Umbilical cord (tissue), 2 donors: ENCODE results near the gene RGL1. TPM values are rescaled to one million over a fixed set of nuclear protein-coding genes. Genes with fewer than 3 reads are reported as not detected.
"Not testable (repeated sequence)": the region's sequence is repeated elsewhere in the genome, so short reads cannot be mapped to it uniquely, and the experiment has no call there.

Source experiments
- DNase-seq: peaks from one replicate; pipeline ENCODE4 v3.0.0-alpha.2; 2015; ENCODE audit warnings: low spot score
- total RNA-seq: library from RNA; depleted of rRNA; stranded (reverse); fragments of >200 nt; gene quantifications from one replicate; pipeline ENCODE4 v1.2.3, GENCODE V29; 2014; ENCODE audit warnings: low replicate concordance; ENCODE audit not compliant: insufficient read depth

RGL1 gene
- total RNA-seq, 1 donor from 2014 or later = 30.8 TPM

DNA sequence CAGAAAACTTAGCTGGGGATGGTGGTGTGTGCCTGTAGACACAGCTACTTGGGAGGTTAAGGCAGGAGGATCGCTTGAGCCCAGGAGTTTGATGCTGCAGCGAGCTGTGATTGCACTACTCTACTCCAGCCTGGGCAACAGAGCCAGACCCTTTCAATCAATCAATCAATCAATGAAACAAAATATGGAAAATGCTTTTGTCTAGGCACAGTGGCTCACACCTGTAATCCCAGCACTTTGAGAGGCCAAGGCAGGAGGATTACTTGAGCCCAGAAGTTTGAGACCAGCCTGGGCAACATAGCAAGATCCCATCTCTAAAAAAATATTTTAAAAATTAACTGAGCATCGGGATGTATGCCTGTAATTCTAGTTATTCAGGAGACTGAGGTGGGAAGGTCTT, 19.0 kb upstream of the RGL1 start:
- not testable (repeated sequence) for DNase-seq

DNA sequence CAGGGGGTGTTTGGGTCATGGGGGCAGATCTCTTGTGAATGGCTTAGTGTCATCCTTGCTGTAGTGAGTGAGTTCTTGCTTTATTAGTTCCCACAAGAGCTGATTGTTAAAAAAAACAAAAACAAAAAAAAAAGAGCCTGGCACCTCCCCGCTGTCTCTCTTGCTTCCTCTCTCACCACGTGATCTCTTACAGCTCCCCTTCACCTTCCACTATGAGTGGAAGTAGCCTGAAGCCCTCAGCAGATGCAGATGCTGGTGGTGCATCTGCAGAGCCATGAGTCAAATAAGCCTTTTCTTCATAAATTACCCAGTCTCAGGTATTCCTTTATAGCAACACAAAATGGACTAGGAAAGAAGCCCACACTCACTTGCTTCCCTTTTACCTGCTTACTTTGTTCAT, 17.2 kb upstream of the RGL1 start:
- no peak for DNase-seq

DNA sequence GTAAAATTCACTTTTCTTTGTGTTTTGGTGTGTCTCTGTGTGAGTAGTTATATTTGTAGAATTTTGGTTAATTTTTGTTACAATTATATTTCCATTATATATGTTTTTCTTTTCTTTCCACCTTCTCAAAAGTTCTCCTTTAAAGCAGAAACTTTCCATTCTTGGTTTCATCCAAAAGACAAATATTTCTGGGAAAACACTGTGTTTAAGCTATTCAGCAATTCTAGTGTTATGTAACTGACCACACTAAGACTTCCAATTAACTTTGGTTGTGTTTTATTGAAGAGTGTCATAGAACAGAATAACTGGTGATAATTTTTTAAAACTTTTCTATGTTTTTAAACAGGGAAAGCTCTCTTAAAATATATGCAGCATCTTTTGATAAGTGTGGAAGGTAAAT, 13.6 kb upstream of the RGL1 start:
- no peak for DNase-seq

DNA sequence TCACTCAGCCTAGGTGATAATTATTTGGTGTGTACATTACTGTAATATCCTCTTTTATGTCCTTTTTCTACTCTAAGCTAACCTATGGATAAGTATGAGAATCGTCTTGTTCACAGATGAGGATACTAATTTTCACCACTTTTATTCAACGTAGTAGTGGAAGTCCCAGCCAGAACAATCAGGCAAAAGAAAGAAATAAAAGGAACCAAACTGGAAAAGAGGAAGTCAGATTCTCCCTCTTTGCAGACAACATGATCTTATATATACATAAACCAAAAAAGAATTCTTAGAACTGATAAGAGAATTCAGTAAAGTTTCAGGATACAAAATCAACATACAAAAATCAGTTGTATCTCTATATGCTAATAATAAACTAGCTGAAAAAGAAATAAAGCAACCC, 12.6 kb upstream of the RGL1 start:
- no peak for DNase-seq

DNA sequence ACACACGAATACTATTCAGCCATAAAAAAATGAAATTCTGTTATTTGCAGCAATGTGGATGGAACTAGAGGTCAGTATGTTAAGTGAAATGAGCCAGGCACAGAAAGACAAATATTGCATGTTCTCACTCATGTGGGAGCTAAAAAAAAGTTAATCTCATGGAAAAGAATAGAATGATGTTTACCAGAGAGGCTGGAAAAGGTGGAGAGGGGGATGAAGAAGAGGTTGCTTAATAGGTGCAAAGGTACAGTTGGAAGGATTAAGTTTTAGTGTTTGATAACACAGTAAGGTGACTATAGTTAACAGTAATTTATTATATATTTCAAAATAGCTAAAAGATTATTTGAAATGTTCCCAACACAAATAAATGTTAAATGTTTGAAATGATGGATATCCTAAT, 10.8 kb upstream of the RGL1 start:
- no peak for DNase-seq

DNA sequence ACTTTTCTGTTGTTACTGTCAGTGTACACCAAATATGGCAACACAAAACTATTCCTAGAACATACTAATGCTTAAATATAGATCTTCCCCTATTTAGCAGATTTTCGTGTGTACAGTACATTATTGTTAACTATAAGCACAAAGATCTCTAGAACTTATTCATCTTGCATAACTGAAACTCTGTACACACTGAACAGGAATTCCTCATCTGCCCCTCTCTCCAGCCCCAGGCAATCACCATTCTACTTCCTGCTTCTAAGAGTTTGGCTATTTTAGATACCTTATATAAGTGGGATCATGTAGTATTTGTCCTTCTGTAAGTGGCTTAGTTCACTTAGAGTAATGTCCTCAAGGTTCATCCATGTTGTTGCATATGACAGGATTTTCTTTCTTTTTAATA, 4.5 kb upstream of the RGL1 start:
- DNase-seq = no peak

DNA sequence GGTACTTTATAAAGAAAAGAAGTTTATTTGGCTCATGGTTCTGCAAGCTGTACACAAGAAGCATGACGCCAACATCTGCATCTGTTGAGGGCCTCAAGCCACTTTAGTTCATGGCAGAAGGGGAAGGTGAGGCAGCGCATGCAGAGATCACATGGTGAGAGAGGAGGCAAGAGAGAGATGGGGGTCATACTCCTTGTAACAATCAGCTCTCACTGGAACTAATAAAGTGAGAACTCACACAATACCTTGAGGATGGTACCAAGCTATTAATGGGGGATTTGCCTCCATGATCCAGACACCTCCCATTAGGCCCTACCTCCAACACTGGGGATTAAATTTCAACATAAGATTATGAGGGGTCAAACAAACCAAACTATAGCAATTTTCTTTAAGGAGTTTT, 3.3 kb upstream of the RGL1 start:
- no peak for DNase-seq

DNA sequence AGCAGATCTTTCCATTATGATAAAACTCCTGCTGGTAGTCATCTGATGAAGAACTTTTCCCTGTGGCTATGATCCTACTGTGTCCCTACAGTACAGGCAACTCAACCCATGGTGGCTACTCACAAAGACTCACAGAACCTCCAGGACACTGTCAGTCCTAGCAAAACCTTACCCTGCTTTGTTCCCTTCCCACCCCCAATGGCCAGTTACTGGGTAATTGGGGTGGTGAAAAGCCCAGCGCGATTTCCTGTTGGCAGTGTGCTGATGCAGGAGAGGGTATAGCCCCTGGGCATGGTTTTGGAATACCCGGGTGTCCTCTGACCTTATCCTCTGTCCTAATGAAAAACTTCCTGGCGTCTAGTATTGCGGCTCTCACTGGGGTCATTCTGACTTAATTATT, 533 bp upstream of the RGL1 start:
- no peak for DNase-seq

DNA sequence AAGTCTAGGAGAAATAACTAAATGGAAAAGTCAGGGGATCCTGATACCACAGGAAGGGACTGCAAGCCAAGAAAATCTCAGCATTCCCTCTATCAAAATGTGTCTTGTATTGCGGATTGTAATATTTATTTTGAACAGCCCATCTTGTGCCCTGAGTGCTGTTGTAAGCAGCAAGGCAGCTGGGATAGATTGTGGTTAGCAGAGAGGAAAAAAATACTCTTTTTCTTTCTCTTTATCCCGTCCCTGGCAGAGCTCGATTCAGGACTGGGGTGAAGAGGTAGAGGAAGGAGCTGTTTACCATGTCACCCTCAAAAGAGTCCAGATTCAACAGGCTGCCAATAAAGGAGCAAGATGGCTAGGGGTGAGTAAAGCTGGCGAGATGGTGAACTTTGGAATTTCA, 1.2 kb downstream of the RGL1 start:
- DNase-seq = no peak

DNA sequence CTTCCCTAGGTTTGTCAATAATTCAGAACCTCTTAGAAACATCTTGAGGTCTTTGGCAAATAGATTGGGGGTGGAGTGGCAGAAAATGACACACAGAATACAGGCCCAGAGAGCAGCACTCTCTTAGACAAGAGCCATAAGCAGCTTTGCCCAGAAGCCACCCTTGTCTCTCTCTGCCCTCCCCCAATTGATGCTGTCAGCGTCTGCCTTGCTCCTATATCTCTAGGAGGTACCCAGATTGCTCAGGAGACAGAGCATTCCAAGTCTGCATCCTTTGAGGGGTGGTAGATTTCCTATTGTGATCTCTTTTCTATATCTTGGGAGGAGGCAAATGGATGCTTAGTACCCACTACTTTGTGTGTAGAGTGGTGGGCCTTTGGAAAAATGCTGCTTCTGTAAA, 1.8 kb downstream of the RGL1 start:
- DNase-seq = no peak

DNA sequence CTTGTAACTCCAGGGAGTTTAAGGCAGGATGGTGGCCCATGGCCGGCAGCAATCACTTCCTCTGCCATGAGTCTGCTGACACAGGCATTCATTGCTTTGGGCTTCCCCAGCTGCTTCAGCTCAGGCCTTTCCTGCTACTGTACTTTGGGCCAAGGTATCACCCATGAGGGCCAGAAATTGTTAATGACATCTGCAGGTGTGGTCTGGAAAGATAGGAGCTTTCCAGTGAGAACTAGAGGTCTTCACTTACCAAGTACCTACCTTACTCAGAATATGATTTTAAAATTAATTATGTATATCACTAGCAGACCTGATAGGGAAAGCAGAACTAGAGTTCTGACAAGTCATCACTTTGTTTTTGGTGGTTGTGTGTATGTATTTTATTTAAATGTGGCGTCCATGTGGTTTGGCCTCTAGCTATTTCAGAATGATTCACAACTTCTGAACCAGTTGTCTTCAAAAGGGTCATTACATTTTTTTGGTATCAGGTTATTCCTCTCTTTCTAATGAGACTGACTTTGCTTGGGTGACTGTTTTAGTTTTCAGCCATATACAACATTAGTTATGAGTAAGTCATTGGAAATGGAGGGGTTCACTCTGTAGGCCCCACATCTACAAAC, 2.7 kb downstream of the RGL1 start:
- DNase-seq = no peak

DNA sequence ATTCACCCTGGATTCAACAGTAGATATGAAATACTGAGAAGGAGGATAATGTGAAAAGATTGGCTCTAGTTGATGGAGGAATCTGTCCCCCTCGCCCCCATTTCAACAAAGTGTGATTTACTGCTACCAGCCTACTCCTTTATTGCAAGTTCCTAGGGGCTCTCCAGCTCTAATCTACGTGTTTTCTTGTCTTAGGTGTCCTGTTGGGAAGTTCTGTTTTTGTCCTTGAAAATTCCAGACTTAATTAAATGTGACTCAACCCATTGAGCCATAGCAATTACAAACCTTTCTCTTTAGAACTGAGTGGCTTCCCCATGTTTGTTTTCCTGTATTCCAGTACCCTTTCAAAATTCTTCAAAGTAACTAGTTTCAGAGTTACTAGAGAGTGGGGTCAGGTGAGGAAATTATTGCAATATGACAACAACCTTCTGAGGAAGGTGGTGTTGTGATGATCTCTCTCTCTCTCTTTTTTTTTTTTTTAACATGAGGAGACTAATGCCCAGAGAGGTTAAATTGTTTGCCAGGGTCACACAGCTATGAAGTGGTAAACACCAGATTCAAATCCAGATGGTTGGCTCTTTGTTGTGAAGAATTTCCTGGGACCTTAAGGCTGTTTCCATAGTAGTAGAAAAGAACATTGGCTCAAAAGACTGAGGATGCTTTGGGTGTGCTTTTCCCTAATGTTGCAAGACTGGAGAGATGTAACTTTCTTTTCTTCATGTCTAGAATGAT, 3.5 kb downstream of the RGL1 start:
- no peak for DNase-seq

DNA sequence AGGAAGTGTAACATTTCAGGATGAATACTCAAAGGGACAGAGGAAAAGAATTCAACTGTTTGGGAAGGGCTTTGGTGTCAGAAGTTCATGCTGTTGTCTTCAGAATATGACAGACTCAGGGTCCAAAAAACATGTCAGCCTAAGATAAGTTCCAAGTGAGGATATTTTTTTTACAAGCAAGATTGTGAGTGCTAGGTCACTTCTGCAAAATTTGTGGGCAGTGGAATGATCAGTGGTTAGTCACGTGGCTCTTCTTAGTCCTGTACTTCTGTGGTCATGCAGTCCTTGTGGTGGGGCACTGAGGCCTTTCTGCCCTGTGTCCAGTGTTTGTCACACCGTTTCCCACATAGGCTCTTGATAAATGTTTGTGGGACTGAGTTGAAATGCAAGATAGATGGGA, 5.2 kb downstream of the RGL1 start:
- DNase-seq = no peak

DNA sequence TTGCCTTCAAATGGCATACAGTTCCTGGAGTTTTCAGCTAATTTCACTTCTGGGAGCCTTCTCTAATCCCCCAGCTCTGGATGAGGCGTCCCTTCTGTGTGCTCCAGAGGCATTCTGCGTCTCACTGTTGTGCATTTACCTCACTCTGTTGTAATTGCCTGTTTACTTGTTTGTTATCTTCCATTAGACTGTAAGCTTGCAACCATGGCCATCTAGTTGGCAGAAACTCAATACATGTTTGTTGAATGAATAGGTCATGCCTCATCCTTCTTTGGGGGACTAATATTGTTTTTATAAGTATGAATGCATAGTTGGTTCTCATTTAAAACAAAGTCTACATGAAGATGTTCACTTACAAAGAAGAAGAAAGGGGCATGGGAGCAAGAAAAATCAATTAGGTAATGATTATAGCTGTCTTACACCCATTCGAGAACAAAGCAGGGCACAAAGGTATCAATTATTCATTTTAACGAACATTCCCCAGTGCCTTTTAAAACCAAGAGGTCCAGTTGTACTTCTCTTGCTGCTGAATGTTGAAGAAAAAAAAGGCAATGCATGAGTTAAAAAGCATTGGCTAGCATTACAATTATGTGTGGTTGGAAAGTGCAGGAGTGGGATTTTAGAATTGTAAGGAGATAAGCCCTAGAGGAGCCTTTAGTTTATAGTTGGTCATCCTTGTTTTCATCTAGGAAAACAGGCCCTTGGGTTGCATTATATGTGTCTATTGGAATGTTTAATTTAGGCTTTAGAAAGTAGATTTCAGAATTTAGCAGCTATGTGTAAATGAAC, 6.0 kb downstream of the RGL1 start:
- DNase-seq = no peak

DNA sequence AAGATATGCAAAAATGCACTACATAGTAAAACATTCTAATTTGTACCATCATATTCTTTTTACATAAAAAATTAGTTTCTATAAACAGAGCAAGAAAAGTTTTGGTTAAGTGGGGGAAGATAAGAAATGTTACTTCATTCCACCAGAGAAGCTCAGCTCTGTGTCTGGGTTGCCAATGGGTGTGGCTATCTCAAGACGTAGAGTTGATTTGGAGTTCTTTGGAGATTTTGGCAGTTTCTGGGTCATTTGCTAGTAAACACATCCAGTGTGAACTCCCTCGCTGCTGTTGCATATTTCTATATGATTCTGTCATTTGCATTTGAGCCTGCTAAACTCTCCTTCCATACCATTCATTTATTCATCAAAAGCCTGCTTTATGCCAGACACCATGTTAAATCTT, 7.2 kb downstream of the RGL1 start:
- DNase-seq = no peak

DNA sequence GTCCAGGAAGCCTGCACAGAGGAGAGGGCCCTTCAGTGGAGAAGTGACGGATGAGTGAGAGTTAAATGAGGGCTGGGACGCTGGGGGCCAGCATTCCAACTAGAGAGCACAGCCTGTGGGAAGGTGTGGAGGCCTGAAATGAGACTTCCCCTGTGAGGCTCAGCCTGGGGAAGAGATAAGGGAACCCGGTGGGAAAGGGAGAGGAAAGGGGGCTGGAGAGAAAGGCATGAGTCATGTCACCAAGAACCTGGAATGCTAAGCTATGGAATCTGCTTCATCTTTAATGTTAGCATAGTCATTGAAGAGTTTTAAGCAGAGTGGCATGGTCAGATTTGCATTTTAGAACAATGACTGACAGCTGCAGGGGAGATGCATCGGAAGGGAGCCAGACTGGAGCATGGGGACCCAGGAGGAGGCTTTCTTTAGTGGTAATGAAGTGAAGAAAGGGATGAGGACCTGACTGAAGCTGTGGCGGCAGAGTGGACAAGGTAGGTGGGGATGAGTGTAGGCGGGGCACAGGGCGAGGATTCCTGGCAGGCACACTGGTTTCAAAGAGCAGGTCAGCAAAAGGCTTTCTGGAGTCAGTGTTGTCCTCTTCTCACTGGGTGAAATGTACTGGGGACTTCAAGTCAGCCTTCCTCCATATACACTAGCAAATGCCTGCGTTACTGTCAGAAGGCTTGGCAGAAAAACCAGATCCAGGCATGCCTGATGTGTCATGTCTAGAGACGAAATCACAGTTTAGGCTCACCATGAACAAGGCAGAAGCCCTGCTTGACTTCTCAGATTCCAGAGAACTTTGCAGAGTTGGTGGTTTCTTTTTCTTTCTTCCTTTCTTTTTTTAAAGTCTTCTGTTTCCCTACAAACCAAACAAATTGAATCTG, 8.0 kb downstream of the RGL1 start:
- peak; percentile 81 for DNase-seq

DNA sequence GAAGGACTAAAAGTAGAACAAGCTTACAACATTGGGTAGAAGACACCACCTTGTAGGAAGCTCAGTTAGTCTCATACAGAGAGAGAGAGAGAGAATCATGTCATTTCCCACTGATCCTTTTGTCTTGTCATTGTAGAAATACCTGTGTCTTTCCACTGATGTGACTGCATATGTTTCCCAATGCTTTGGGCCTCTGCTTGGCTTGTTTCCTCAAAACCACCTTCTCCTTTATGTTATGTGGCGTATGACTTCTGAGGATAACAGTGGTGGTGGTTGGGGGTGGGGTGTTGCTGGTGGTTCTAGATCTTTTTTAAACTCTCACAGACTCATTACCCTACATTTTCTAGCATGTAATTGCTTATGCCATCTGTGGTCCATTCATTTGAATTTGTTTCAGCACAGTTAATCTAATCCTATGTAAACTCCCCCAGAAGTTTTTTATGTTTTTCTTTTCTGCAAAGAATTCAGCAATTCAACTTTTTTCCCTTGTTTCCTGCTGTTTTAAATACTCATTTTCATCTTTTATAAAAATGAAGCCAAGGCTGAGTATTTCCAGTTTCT, 9.3 kb downstream of the RGL1 start:
- DNase-seq = no peak

DNA sequence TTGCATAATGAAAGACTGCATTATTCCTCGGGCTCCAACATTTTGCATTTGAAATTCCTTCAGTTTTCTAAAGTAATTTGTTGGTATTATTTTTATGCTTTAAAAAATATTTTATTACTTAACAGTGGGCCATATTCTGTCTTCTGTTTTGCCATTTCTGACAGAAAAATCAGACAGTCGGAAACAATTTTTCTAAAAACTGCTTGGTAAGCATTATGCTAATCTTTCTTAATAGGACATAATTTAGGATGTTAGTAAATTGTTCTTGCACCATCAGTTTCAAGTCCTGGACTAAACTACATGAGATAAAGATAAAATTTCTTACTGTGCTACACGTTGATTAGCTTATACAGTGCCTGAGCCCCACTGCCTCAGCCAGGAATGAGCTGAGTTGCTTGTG, 11.2 kb downstream of the RGL1 start:
- DNase-seq = no peak

DNA sequence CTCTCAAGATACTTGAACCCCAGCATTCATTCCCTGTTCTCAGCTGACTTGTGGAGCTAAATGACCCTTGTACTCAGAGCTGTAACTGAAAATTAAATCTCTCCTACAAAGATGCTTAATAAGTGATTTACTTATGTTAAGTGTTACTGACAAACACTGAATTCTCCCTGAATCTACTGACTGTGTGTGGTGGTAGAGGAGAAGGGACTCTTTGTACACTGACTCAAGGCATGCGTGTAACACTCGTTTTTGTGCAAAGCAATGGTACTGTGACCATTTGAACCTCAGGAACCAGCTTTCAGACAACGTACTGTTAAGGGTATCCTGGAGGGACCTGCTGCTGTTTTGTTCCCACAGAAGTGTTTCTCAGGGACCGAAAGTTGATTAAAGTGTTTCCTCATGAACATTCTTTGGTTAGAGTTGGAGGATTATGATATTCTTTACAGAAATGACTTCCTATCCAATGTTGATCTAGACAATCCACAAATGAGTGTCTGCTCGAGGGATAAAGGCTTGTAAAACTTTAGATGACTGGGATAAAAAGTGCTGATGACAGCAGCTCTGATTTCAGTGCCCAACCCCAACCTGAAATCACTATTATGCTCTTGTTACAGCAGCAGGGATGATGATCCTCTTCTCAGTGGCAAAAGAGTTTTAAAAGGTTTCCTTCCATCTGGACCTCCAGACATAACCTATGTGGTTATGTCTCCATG, 12.8 kb downstream of the RGL1 start:
- no peak for DNase-seq

DNA sequence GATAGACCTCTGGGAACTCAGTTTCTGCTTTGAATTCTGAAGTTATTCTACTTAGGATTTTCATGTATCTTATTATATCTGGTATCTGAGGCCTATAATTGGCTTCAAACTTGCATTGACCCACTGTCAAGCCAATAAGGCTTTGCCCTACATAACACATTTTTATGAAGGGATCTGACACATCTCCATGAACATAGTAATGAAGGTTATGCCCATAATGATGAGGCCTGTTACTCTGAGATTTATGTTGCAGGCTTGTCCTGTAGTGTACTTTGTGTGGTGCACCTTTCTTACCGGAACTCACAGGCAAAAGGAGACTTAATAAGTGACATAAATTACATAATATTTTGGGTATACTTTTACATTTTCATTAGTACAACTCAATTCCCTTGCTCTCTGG, 14.1 kb downstream of the RGL1 start:
- DNase-seq = no peak

DNA sequence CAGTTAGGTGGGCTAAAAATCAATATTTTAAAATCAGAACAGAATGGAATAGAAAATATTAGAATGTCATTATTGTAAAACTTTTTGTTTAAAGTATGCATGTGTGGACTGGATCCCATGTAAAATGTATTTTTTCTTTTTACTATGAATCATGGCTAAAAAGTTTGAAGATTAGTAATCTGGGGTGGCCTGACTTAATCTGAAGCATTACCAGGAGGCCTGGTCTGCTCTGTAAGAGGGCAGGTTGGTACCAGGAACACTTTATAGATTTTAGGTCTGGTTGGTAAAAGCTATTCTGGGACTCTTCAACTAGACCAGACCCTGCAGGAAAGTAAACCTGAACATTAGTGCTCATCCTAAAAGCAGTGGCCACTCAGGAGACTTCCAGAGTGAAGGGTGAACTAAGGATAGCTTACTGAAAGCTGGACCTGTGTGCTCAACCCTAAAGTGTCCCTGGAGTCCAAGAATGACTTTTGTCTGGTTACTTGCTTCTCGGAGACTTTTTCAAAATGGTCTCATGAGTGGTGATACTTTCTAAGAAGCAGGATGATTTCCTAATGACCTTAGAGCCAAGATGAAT, 16.5 kb downstream of the RGL1 start:
- DNase-seq = no peak
